ENCODE measurements around the gene ZNF608.

ZNF608 gene

GRCh38 chr5:124752854-124753720, 6.6 kb upstream of the ZNF608 start:
- no peak for DNase-seq

DNA sequence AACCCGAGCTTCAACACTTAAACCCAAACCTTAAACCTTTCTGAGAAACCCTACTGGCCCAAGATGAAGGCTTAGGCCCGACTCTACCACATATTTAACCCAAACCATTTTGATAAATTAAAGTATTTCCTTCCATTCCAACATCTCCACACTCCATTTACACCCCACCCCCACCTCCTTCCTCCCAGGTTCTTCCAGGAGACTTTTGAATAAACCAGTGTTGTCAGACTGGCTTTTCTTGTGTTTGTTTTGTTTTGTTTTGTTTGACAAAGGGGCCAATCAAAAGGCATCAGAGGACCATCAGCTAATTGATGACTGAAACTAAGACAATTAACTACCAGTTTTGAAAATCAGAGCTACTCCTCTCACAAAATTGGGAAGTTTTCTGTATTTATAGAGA, 4.6 kb upstream of the ZNF608 start:
- DNase-seq, result no peak

DNA sequence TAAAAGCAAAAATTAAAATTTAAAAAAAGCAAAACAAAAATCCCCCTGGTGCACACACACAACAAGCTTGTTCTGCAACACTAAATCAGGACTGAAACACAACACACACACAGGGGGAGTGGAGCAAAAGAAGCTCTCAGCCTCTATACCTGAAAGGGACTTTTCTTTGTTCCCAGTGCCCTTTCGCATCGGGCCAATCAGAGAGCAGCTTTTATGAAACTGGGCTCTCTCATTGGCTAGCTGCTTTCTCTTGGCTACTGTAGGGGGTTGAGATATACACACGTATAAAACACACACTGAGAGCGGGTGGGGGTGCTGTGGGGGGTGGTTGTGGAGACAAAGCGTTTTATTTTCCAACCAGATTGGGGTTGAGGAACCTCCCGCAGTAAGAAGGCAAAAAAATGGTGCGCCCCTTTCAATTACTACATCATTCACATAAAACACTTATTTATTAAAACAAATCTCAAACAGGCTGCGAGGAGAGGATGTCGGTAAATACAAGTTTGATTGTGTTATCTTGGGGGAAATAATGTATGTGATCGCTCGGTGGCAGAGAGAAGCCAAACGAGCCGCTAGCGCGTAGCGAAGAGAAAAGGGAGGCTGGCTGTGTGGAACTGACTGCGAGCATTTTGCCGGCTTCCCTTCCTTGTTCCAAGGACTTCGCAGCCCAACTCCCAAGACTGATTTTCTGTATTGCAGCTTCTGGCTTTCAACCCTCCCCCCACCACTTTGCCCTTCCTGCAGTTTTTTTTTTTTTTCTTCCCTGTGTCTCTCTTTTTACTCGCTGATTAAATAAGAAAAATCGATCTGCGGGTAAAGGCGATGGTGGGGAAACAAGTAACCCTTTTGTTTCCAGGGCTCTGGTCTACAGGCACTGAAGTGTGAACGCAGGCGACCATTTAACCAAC, 2.5 kb upstream of the ZNF608 start:
- no peak for DNase-seq

- no peak for DNase-seq
Measured at GRCh38 chr5:124747791-124748686, 1.6 kb upstream of the ZNF608 start.

DNA sequence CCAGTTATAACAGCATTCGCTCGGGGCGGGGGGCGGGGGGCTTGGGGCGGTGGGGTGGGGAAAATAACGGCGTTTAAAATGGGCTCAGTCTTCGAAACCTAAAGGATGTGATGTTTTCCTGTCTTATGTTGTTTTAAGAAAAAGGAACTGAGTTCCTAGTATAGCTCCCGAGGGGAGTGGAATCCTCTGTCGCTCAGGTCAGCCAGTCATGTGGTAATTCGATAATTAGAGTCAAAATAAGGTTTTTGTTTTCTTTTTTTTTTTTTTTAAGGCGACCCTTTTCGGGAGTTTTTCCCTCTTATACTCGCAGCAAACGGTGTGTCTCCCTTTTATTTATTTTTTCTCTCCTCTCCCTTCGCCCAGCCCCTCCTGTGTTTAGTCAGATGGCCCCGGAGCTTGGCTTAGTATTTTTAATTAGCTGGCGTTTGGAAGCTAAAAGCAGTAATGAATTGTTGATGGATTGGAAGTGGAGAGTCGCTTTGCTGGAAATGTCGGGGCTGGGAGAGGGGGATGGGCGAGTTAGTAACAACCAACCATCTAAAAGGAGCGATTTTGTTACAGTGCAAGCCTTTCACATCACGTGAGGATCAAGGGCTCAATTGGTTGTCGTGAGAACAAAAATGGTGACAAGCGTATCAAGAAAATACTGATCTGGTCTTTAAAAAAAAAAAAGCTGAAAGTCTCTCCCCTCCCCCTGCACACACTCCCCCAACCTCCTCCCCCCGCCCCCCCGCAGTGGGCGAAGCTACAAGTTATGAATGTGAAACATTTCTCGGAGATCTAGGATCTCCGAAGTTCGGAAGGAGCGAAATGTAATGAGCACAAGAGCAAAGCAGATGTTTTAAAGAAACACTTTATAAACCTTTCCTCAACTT, 714 bp upstream of the ZNF608 start:
- no peak for DNase-seq

DNA sequence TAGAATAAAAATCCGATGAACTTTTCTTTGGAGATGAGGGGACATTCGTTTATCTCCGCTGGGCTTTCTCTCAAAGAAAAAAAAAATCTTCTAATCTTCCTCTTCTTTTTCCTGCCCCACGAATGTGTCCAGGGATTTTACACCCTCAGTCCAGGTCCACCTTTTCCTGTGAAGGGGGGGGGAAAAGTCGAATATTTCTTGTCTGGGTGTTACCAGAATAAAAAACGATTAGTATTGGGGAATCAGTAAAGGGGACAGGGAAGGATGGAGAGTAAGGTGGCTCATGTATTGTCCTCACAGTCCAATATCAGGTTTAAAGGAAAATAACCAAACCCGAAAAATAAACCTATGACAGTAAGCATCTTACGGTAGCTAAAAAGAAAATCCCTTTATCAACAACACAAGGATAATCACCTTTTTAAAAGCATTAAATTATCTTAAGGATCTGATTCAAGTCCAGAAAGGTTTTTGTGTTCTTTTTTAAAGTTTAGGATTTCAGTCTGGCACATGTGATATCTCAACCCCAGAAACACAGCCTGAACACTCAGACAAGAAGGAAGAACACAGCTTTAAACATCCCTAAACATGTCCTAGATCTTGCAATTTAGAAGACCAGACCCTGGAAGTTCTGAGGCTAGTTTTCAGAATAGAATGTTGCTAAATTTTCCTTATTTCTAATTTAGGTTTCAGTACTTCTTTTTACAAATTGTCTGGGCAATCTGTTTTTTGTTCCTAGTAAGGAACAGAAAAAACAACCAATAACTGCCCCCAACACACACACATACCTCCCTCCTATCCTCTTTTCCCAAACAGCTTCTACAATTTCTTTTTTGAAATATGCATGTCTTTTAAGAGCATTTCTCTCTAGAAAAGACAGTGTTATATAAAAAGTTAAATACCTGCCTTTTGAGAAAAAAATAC, 1.2 kb downstream of the ZNF608 start:
- no peak for DNase-seq

DNA sequence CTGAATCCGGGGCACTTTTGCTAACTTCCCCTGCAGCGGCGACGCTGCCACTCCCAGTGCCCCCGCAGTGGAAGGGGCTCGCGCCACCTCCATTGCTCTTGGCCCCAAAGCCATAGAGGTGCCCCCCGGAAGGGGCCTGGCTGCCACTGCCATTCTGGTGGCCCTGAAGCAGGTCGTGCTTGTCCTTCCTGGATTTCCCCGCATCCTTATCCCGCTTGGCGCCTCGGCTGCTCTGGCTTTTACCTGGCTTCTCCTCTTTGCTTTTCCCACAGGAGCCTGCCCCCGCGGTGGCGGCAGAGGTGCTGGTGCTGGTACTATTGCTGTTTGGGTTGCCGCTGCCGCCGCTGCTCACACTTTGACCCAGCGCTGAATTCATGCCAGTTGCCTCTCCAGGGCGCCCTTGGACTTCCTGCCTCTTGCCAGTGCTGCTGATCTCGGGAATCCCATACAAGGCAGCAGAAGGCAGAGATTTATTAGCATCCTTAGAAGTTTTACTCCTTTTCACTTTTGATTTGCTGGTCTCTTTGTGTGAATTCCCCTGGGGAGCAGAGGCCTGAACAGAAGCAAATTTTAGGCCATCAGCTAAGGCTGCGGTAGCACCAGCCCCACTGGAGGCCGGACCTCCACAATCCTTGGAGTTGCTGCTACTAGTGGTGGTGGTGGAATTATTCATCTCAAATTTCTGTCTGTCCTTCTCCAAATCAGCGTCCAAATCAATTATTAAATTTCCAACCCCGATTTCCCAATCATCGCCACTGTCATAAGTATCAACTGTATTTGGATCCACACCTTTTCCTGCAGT, 2.1 kb downstream of the ZNF608 start:
- DNase-seq, result no peak

GRCh38 chr5:124743602-124744169, 2.8 kb downstream of the ZNF608 start:
- DNase-seq, result no peak

GRCh38 chr5:124742983-124743601, 3.3 kb downstream of the ZNF608 start:
- DNase-seq, result no peak

GRCh38 chr5:124742521-124742920, 3.9 kb downstream of the ZNF608 start:
- no peak for DNase-seq

DNA sequence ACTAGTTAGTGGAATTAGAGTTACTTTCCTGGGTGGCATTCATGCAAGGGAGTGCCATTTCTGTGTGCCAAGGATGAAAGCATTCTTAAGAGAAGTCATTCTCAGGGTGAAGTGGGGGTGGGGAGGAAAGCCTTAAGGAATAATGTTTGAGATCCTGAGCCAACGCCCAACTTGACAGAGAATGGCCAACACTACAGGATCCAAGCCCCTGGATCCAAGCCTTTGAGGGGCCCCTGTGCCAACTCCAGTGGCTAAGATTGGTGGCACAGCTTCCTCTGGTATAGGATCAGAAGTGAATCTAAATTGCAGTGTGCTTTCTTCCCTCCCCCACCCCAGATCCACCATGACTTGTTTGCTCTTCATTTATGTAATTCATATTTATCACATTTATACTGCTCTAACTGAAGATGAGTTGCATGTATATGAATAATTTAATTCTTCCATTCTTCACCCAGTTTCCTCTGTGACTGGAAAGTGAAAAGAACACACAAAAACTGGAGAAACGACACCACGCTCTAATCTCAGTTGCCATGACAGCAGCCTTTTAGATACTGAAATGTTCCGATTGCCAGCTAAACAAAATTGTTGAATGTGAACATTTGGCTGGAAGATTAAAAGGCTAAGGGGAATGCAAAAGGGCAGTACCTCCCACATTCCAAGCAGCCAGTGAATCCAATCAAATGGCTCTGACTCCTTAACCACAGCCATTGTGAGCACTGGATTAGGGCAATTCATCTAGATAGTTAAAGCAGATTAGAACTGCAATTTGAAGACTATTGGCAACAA, 4.5 kb downstream of the ZNF608 start:
- DNase-seq, result no peak

DNA sequence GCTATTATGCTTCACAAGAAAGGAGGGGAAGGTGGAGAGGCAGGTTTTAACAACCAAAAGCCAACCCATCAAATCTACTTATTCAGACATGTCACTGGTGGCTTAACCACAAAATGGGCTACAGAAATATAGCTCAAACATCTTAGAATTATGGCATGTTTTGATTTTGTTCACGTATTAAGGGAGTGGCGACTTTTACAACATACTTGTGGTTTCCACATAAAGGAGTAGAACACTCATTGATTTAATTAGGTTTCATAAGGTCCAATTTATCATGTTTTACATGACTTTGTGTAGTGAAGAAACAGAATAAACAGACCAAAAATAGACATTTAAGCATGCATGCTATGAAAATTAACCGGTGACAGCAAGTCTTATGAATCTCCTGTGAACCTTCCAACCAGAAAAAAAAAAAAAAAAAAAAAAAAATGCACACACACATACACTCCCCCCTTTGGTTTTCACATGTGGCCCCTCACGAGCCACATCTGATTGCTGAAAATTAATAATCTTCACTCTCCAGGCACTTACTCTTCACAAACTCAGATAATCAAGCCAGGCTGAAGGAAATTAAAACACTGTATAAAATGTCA, 5.4 kb downstream of the ZNF608 start:
- DNase-seq, result no peak

GRCh38 chr5:124740071-124740470, 6.4 kb downstream of the ZNF608 start:
- DNase-seq, result no peak

DNA sequence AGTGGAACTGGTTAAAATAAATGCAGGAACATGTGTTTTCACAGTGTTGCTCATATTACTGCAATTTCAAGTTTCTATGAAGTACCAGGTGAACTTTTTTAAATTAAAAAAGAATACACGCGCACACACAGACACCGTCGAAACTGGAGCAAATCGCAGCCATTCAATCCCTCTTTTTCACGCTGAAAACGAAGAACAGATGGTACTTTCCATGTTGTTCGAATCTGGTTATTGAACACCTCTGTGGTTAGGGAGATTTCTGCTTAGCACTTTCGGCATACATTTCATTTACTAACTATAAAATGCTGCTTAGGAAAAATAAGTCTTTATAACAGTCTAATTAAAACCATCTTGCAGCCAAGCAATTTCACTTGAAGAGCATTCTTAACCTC, 6.8 kb downstream of the ZNF608 start:
- no peak for DNase-seq

DNA sequence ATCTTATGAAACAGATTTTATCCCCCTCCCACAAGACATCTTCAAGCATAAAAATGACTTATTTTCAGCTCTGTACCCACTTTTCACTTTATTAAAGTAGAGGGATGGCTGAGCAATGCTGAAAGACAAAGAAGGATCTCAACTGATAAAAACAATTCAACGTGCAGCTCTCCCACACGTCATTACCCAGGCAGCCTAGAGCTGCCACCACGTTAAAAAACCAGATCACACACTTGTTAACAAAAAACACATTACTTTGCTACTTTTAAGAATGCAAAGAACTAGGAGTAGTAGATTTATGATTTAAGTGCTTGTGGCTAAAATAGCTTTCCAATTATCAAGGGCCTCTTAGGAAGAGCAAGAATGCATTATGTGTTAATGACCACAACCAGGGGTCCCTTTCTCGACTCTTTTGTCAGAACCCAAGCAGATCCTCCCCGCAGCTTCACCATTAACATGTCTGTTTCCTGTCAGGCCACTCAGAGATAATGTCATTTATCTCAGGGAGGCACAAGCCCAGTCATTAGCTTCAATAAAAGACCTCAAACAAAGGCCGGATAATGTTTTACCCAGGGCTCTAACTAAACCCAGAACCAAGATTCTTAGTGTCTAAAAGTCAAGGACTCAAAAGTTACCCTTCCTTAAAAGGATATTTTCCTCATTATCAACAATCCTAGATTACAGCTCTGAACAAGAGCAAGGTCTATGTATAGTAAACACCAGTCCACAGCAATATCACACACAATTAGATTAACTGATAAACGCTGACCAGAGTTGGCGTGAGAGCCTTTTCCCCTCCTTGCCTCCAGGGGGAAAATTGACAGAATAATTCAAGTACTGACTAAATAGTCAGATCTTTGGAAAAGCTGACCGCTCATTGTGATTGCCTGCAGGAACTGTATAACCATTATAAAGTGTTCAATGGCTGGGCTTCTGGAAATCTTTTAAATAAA, 7.5 kb downstream of the ZNF608 start:
- DNase-seq, result no peak

DNA sequence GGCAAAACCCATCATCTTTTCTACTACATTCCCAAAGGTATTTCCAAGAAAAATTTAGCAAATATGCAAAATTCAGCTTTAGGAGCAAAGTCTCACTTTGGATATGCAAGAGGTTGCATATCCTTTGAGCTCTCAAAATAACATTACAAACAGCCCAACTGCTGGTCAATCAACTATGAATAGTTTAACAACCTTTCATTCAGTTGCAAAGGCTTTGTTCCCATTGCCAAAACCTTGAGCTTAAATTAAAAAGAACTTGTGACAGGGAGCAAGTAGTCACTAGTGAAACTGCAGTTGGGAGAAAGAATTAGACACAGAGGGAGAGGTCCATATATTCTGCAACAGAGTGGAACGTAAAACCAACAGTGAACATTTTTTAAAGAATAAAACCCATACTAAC, 8.8 kb downstream of the ZNF608 start:
- no peak for DNase-seq

DNA sequence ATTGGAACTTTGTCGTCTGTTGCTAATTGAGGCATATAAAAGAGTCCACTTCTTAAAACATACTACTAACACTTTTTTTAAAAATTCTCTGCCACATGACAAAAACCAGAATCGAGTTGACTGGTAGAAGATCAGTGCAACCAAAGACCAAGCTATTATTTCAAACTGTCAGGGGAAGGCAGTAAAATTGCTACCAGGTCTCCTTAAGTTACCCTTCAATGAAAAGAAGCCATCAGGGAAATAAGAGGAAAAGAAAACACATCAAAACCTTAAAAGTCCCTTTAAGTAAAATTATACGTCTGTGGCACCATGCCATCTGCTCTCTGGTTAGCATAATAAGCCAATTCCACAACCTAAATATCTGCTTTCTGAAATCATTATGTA, 9.6 kb downstream of the ZNF608 start:
- no peak for DNase-seq
